ENCODE measurements around the gene UFD1. TPM values are rescaled to one million over a fixed set of nuclear protein-coding genes. Genes with fewer than 3 reads are reported as not detected.

The UFD1 gene
- total and polyA plus RNA-seq, 9 of the 15 experiments (the other 6 are each of a cell fraction or from before 2014, with no cell fraction given), result 238 to 645 (median 363) TPM

DNA sequence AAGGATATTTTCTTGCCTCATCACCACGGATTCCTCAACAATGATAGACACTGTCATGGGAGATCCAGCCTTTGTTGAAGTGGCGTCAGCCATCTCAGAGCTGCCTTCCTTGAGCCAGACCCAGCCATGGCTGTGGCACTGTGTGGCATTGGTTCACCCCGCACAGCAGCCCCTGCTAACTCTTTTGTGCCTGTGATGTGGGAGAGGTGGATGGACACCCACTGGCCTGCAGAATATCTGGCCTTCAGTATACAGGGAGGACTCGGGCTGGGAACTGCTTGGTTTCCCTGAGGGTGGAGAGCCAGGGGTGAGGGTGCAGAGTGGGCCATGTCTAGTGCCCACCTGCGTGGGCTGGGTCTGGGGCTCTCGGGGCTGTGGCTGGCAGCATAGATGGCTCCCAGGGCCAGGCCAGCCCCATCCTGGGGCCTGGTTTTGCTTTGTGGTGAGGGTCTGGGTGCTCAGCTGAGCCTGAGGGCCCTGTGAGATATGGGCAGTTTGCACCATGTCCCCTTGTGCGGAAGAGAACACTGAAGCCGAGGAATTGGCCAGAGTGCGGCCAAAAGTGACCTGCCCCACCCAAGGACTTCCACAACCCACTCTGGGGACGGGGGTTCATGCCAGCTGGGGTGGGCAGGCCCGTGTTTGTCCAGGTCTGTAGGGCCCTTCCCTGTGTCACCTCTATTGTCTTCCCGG is 39.1 kb upstream of the UFD1 start (continued):
- TF ChIP-seq, protein P1, sequence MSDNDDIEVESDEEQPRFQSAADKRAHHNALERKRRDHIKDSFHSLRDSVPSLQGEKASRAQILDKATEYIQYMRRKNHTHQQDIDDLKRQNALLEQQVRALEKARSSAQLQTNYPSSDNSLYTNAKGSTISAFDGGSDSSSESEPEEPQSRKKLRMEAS (CRISPR knock-in tag; IDR thresholded peaks at IDR 0.05), result peak; percentile 39; the same call in 1 of the 2 replicates
- 0 out of 2 replicates have a peak, but pooled peaks have one; percentile 31 for TF ChIP-seq CHD2 (IDR thresholded peaks at IDR 0.05; ENCODE audit: low read depth, low read length)
- peak; percentile 11 for TF ChIP-seq KAT2B (IDR thresholded peaks at IDR 0.05; ENCODE audit: low read depth, low read length)
- TF ChIP-seq, protein P2, sequence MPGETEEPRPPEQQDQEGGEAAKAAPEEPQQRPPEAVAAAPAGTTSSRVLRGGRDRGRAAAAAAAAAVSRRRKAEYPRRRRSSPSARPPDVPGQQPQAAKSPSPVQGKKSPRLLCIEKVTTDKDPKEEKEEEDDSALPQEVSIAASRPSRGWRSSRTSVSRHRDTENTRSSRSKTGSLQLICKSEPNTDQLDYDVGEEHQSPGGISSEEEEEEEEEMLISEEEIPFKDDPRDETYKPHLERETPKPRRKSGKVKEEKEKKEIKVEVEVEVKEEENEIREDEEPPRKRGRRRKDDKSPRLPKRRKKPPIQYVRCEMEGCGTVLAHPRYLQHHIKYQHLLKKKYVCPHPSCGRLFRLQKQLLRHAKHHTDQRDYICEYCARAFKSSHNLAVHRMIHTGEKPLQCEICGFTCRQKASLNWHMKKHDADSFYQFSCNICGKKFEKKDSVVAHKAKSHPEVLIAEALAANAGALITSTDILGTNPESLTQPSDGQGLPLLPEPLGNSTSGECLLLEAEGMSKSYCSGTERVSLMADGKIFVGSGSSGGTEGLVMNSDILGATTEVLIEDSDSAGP (CRISPR knock-in tag; IDR thresholded peaks at IDR 0.05), result peak; percentile 25; the same call in 1 of the 2 replicates
- TF ChIP-seq CHD1 (IDR thresholded peaks at IDR 0.05; ENCODE audit: low read length), result peak; percentile 26
- TF ChIP-seq, protein P3, sequence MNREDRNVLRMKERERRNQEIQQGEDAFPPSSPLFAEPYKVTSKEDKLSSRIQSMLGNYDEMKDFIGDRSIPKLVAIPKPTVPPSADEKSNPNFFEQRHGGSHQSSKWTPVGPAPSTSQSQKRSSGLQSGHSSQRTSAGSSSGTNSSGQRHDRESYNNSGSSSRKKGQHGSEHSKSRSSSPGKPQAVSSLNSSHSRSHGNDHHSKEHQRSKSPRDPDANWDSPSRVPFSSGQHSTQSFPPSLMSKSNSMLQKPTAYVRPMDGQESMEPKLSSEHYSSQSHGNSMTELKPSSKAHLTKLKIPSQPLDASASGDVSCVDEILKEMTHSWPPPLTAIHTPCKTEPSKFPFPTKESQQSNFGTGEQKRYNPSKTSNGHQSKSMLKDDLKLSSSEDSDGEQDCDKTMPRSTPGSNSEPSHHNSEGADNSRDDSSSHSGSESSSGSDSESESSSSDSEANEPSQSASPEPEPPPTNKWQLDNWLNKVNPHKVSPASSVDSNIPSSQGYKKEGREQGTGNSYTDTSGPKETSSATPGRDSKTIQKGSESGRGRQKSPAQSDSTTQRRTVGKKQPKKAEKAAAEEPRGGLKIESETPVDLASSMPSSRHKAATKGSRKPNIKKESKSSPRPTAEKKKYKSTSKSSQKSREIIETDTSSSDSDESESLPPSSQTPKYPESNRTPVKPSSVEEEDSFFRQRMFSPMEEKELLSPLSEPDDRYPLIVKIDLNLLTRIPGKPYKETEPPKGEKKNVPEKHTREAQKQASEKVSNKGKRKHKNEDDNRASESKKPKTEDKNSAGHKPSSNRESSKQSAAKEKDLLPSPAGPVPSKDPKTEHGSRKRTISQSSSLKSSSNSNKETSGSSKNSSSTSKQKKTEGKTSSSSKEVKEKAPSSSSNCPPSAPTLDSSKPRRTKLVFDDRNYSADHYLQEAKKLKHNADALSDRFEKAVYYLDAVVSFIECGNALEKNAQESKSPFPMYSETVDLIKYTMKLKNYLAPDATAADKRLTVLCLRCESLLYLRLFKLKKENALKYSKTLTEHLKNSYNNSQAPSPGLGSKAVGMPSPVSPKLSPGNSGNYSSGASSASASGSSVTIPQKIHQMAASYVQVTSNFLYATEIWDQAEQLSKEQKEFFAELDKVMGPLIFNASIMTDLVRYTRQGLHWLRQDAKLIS (CRISPR knock-in tag; IDR thresholded peaks at IDR 0.05), result no peak
- TF ChIP-seq PTBP1 (IDR thresholded peaks at IDR 0.05; ENCODE audit: low read depth, low read length), result no peak
- TF ChIP-seq ZNF77 (CRISPR knock-in tag; IDR thresholded peaks at IDR 0.05), result no peak
- TF ChIP-seq PHF8 (IDR thresholded peaks at IDR 0.05; ENCODE audit: borderline replicate concordance, low read length), result peak; percentile 25; the same call in 1 of the 2 replicates
- no peak for TF ChIP-seq SIN3A (IDR thresholded peaks at IDR 0.05; ENCODE audit: borderline replicate concordance in 2 of 2, control insufficient read depth in 1 of 2, low read depth in 2 of 2, low read length in 2 of 2)
- TF ChIP-seq MYNN (IDR thresholded peaks at IDR 0.05), result 0 out of 2 replicates have a peak, but pooled peaks have one; percentile 38
- no peak for TF ChIP-seq MYNN (CRISPR knock-in tag; IDR thresholded peaks at IDR 0.05)
- TF ChIP-seq ZNF717 (CRISPR knock-in tag; IDR thresholded peaks at IDR 0.05), result no peak
- TF ChIP-seq FOXJ3 (CRISPR knock-in tag; IDR thresholded peaks at IDR 0.05), result peak; percentile 15; the same call in 1 of the 2 replicates
- no peak for TF ChIP-seq TEAD2 (tag; IDR thresholded peaks at IDR 0.05)
- no peak; the same call in 1 of the 2 replicates for TF ChIP-seq POLR2AphosphoS2 (IDR thresholded peaks at IDR 0.05; ENCODE audit: low read length)
- TF ChIP-seq MTF1 (CRISPR knock-in tag; IDR thresholded peaks at IDR 0.05; ENCODE audit: borderline replicate concordance), result no peak
- TF ChIP-seq SMC3 (conservative IDR thresholded peaks at IDR 0.05; ENCODE audit: insufficient read depth, low read depth, low read length), result 0 out of 2 replicates have a peak, but pooled peaks have one; percentile 11
- no peak for TF ChIP-seq GTF2F1 (IDR thresholded peaks at IDR 0.05; ENCODE audit: low read depth, low read length)
- no peak for TF ChIP-seq BCOR (IDR thresholded peaks at IDR 0.05)
- no peak for TF ChIP-seq JUND (IDR thresholded peaks at IDR 0.05; ENCODE audit: borderline replicate concordance, low read depth, low read length)
- TF ChIP-seq JUND (tag; IDR thresholded peaks at IDR 0.05; ENCODE audit: borderline replicate concordance, low read depth, low read length), result no peak
- peak; percentile 84 for TF ChIP-seq RBM22 (IDR thresholded peaks at IDR 0.05; ENCODE audit: low read depth, low read length, poor library complexity, severe bottlenecking)
- 0 out of 2 replicates have a peak, but pooled peaks have one; percentile 34 for TF ChIP-seq POLR2AphosphoS5 (IDR thresholded peaks at IDR 0.05; ENCODE audit: control insufficient read depth, insufficient read depth, low read depth, low read length)
